HPDE6-E6E7 (cell line): ENCODE results near the gene ARHGAP24.
"Not testable (repeated sequence)": the region's sequence is repeated elsewhere in the genome, so short reads cannot be mapped to it uniquely, and the experiment has no call there.

Experiments
- DNase-seq: peaks from one replicate; pipeline ENCODE4 v3.0.0; 2011; ENCODE audit warnings: missing footprints; ENCODE audit errors: extremely low spot score

The ARHGAP24 gene

GRCh38 chr4:85955620-85956292 is 480.8 kb downstream of the ARHGAP24 start:
- no peak for DNase-seq

DNA sequence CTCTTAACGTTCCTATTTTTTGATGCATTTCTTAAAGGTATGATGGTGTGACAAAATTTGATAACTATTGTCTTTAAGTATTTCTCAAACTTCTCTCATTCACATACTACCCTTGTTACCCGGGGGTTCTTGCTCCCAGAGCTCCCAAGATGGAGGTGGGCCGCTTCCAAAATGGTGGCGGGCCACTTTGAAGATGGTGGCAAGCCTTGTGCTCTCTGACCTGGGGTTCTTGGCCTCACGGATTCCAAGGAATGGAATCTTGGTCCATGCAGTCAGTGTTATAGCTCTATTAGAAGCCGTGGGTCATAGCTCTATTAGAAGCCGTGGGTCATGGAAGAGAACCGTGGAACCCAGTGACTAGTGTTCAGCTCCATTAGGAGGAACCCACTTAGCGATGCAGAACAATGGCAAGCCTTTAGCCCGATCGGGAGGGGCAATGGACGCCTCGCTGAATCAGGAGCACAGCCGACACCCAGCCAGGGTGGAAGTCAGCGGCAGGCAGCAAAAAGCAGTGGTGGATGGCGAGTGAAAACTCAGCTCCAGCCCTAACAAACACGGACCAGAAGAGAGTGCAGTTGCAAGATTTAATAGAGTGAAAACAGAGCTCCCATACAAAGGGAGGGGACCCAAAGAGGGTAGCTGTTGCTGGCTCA is 481.5 kb downstream of the ARHGAP24 start:
- no peak for DNase-seq

- no peak for DNase-seq
These were observed 486.9 kb downstream of the ARHGAP24 start for GRCh38 chr4:85961887-85962286.

GRCh38 chr4:85963231-85963630 is 488.3 kb downstream of the ARHGAP24 start:
- DNase-seq, result no peak

DNA sequence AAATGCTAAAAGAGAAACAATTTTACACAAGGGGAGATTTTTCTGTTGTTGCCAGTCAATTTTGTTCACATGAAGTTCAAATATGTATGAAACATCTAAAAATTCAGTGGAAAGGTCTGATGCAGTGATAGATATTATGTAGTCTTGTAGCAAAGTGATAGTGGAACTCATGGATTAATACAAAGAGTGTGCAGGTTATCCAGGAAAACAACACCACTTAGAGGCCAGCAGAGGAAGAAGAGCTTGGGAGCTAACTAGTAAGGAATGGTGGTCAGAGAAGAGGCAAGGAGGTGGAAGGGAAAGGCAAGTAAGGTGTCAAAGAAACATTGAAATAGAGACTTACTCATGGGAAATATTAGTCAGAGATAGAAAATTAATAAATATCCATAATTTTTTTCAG is 489.3 kb downstream of the ARHGAP24 start:
- DNase-seq, result no peak

GRCh38 chr4:85965017-85965416 is 490.1 kb downstream of the ARHGAP24 start:
- DNase-seq, result not testable (repeated sequence)

- no peak for DNase-seq
These were observed 490.6 kb downstream of the ARHGAP24 start for GRCh38 chr4:85965529-85965928.

DNA sequence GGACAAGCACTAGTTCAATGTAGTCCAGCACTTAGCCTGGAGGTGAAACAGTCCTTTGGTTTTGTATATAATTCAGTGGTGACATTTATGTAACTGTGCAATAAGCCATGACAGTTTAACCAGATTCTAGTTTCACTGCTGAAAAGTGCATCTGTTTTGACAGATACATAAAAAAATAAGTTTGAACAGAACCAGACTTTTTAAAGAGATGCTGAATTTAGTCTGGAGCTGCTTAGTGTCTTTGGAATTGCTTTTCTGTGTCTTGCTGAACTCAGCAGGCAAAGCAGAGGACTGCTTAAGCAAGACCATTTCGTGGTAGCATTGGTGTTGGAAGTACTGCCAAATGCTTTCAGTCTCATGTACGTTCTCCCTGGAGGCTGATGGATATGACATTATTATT is 491.4 kb downstream of the ARHGAP24 start:
- no peak for DNase-seq

GRCh38 chr4:85967872-85968271 is 492.9 kb downstream of the ARHGAP24 start:
- DNase-seq, result no peak

GRCh38 chr4:85968945-85969819 is 494.2 kb downstream of the ARHGAP24 start:
- DNase-seq, result peak; percentile 25

- DNase-seq, result no peak
These were observed 495.6 kb downstream of the ARHGAP24 start for GRCh38 chr4:85970535-85970934.

DNA sequence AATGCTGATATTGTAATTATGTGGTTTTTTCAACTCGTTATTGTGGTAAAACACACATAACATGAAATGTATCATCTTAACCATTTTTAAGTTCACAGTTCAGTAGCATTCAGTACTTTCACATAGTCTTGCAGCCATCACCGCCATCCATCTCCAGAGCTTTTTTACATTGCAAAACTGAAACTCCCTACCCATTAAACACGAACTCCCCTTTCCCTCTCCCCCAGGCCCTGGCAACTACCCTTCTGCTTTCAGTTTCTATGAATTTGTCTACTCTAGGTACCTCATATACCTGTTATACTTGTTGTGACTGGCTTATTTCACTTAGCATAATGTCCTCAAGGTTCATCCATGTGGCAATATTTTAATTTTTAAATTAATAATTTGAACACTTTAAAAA is 504.3 kb downstream of the ARHGAP24 start:
- no peak for DNase-seq

GRCh38 chr4:85986266-85986665 is 511.3 kb downstream of the ARHGAP24 start:
- no peak for DNase-seq

DNA sequence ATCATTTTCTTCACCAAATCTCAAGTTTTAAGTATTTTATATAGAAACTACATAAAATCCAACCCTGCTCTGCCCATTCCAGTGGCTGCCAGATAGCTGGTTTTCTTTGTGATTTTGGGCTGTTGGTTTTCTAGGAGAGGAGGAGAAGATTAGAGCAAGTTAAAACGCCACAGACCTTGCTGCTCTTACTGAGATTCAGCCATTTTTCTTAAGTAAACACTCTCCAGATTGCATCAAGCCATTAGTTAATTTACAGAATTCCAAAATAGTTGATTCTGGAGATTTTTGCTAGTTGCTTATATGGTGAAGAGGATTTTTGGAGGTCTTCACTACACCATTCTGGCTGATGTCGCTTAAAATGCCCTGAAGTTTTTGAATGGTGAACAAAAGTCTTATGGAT is 518.7 kb downstream of the ARHGAP24 start:
- no peak for DNase-seq

GRCh38 chr4:85994576-85994975 is 519.6 kb downstream of the ARHGAP24 start:
- no peak for DNase-seq

DNA sequence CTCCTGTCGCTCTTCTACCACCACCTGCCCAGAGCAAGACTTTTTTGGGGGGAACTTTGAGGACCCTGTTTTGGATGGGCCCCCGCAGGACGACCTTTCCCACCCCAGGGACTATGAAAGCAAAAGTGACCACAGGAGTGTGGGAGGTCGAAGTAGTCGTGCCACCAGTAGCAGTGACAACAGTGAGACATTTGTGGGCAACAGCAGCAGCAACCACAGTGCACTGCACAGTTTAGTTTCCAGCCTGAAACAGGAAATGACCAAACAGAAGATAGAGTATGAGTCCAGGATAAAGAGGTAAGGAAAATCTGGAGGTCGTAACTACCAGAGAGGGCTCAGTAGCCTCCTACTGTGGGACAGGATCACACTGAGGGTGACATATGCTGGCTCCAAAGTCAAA is 520.4 kb downstream of the ARHGAP24 start:
- DNase-seq, result no peak

DNA sequence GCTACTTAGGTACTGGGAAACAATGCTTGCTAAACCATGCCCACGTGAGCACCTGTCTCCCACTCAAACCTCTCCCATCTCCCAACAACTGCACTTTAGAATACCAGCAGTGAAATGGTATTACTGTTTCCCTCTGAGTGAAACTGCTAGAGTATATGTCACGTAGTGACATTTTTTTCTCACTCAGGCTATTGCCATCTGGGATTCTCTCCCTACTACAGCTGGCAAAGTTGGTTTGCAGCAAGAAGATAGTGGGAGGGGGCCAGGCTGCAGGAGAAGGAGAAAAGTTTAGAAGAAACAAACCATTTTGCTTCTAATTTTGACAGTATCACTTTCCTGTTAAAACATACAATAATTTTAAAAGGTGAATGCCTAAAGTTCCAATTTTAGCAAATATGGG is 526.6 kb downstream of the ARHGAP24 start:
- no peak for DNase-seq

- DNase-seq, result no peak
These were observed 529.1 kb downstream of the ARHGAP24 start for GRCh38 chr4:86004030-86004429.

DNA sequence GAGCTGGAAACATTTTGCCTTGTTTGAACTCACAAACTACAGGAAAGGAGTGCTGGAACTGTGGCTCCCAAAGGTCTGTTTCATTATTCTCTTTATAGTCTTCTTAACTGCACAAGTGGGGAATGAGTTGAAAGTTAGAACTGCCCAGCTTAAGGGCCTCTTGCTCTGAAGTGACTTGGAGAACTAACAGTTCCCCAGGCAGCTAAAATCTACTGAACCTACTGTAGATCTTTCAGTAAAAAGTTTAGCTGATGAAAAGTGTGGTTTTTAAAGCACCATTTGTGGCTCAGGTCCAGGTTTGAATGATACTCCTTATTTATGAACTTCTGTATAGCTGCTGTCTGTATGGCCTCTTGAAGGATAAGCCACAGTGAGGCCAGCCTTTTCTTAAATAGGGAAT is 531.1 kb downstream of the ARHGAP24 start:
- no peak for DNase-seq

DNA sequence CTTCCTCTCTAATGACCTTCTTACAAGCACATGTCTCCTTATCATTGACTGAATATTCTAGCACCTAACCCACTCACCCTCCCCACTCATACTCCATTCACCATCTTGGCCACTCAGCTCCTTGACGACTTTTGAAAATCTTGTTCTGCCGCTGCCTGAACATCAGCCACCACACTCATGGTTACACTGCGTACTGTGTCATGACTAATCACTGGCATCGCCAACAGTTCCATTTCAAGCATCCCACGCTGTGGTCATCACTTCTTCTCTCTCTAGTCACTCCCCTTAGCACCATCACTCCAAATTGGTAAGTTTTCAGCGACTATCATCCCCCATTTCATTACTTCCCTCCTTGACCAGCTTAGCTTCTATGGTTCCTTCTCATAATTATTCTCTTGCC is 532.1 kb downstream of the ARHGAP24 start:
- DNase-seq, result no peak

GRCh38 chr4:86011117-86011516 is 536.2 kb downstream of the ARHGAP24 start:
- DNase-seq, result no peak

GRCh38 chr4:86013621-86014020 is 538.7 kb downstream of the ARHGAP24 start:
- no peak for DNase-seq

- DNase-seq, result no peak
These were observed 539.6 kb downstream of the ARHGAP24 start for GRCh38 chr4:86014599-86014998.
